Natural killer cell (primary cell): ENCODE data around the gene SRSF7. TPM values are rescaled to one million over a fixed set of nuclear protein-coding genes. Genes with fewer than 3 reads are reported as not detected.

Experiments
- ATAC-seq, 3 donors: fragments of 150-1000 bp in 2 of 3; fragments of 200-7000 bp in 1 of 3; cut with Tn5 transposase; 1 replicate in 1 of 3; 2 replicates in 2 of 3; pipeline ENCODE4 v1.10.0; 2021; ENCODE audit warnings: mild to moderate bottlenecking in 2 of 3, moderate library complexity in 2 of 3
- DNase-seq, 2 donors: peaks; one replicate each; pipeline versions ENCODE4 v3.0.0 to v3.0.0-alpha.2; 2013 to 2021; ENCODE audit warnings: mixed read lengths in 1 of 2
- H3K27ac ChIP-seq: one replicate; pipeline ENCODE4 v1.5.1; 2013; ENCODE audit warnings: mild to moderate bottlenecking, low read length
- H3K27me3 ChIP-seq: one replicate; pipeline ENCODE4 v1.6.1; 2013; ENCODE audit warnings: low read length; ENCODE audit not compliant: control insufficient read depth, insufficient read depth
- H3K36me3 ChIP-seq: one replicate; pipeline ENCODE4 v1.6.1; 2013; ENCODE audit warnings: low read length; ENCODE audit not compliant: control insufficient read depth, insufficient read depth
- H3K4me1 ChIP-seq: one replicate; pipeline ENCODE4 v1.6.1; 2013; ENCODE audit warnings: low read length; ENCODE audit not compliant: control insufficient read depth, insufficient read depth
- H3K4me3 ChIP-seq: one replicate; pipeline ENCODE4 v1.5.1; 2013; ENCODE audit warnings: low read length
- H3K9me3 ChIP-seq: one replicate; pipeline ENCODE4 v1.6.1; 2013; ENCODE audit warnings: low read length; ENCODE audit not compliant: control insufficient read depth, insufficient read depth
- H3K27ac Mint-ChIP-seq, 2 donors: one replicate each; pipeline ENCODE4 v1.8.0; 2022; ENCODE audit warnings: mild to moderate bottlenecking in 2 of 2, mixed read lengths in 2 of 2, moderate library complexity in 1 of 2
- H3K27me3 Mint-ChIP-seq, 2 donors: one replicate each; pipeline ENCODE4 v1.8.0; 2022; ENCODE audit warnings: low read depth in 2 of 2, mixed read lengths in 2 of 2
- H3K36me3 Mint-ChIP-seq: one replicate; pipeline ENCODE4 v1.8.0; 2022; ENCODE audit warnings: mixed read lengths
- H3K4me1 Mint-ChIP-seq, 2 donors: one replicate each; pipeline ENCODE4 v1.8.0; 2022; ENCODE audit warnings: mixed read lengths in 2 of 2
- H3K4me3 Mint-ChIP-seq: one replicate; pipeline ENCODE4 v1.8.0; 2022; ENCODE audit warnings: mild to moderate bottlenecking, moderate library complexity, mixed read lengths
- H3K9me3 Mint-ChIP-seq, 2 donors: one replicate each; pipeline ENCODE4 v1.8.0; 2022; ENCODE audit warnings: mixed read lengths in 2 of 2
- WGBS: methylation state at CpG from one replicate; pipeline ENCODE4 v1.1.7; 2013; ENCODE audit warnings: missing lambda C conversion rate; ENCODE audit not compliant: insufficient coverage; 5-methylcytosine and 5-hydroxymethylcytosine counted together
- intact Hi-C: fragments of 100-400 bp; cut with micrococcal nuclease; formaldehyde crosslinking; loops from one replicate; pipeline ENCODE4 v1.14.2; 2022
- total RNA-seq, 4 donors: library from RNA; stranded (reverse); fragments of 120-200 nt in 1 of 4; gene quantifications; one replicate each; pipeline versions ENCODE4 v1.2.3 to v1.2.4, GENCODE V29; 2013 to 2022
- TF ChIP-seq, protein P1 (sequence below): fragments of 200-600 bp; IDR thresholded peaks from one replicate; pipeline ENCODE4 v1.8.0; 2022; ENCODE audit warnings: antibody characterized with exemption

Gene SRSF7
- total RNA-seq, 3 donors from 2014 or later (not counting 1 experiment from before 2014, with no cell fraction given), result 323 to 538 (median 359) TPM

DNA sequence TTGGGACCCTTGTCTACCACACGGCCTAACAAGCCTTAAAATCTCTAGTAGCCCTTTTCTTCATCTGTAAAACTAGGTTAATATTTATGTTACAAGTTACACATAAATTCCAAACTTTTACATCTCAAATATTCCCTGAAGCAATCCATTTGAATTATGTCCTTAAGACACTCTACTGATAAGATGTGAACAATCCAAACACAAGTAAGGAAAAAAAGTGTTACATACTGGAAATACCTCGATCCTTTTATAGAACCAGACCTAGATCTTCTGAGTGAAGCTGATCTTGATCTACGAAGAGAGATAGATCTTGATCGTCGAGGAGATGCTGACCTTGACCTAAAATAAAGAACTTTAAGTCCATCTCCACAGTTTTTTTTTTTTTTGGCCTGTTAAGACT lies 3.3 kb downstream of the SRSF7 start:
- Histone ChIP-seq H3K4me1 (peaks cover 31% of the 10 kb centered on the region), H3K27ac (no peak overlapping the region), H3K9me3 (no peaks in the 10 kb centered on the region), H3K4me3 (no peak overlapping the region), H3K36me3 (peaks cover 64% of the 10 kb centered on the region), H3K27me3 (no peaks in the 10 kb centered on the region)
- peak overlapping the region; percentile 58 for H3K4me3 Mint-ChIP-seq
- ATAC-seq, result no peak
- H3K27me3 Mint-ChIP-seq, result peaks cover 0 to 4% of the 10 kb centered on the region in 2 donors
- TF ChIP-seq, protein P1, sequence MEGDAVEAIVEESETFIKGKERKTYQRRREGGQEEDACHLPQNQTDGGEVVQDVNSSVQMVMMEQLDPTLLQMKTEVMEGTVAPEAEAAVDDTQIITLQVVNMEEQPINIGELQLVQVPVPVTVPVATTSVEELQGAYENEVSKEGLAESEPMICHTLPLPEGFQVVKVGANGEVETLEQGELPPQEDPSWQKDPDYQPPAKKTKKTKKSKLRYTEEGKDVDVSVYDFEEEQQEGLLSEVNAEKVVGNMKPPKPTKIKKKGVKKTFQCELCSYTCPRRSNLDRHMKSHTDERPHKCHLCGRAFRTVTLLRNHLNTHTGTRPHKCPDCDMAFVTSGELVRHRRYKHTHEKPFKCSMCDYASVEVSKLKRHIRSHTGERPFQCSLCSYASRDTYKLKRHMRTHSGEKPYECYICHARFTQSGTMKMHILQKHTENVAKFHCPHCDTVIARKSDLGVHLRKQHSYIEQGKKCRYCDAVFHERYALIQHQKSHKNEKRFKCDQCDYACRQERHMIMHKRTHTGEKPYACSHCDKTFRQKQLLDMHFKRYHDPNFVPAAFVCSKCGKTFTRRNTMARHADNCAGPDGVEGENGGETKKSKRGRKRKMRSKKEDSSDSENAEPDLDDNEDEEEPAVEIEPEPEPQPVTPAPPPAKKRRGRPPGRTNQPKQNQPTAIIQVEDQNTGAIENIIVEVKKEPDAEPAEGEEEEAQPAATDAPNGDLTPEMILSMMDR, result no peak
- H3K9me3 Mint-ChIP-seq, result no peaks in the 10 kb centered on the region
- 76% methylated on average over 4 of the region's 5 CpGs for WGBS
- peaks cover 44% of the 10 kb centered on the region for H3K36me3 Mint-ChIP-seq
- H3K27ac Mint-ChIP-seq, result peak overlapping the region; percentile 26 to 80
- peak in 1 of 2 donors; percentile 29 for DNase-seq
- intact Hi-C loops, result no loop called here
- peaks cover 65 to 71% of the 10 kb centered on the region in 2 donors for H3K4me1 Mint-ChIP-seq

DNA sequence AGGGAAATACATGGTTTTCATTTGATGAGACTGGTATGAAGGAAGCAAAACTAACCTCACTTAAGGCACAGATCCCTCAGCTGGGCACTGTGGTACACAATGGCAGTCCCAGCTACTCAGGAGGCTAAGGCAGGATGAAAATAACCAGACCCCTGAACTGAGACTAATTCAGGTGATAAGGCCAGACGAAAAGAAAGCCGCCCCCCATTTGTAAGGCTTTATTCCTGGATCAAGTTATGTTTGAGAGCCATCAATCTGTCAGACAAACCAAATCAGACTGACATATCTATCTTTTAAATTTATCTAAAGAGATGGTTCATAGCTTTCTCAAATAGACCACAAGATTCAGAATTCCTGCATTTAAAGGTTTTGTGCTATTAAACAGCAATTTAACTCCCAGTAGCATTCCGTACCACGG lies 4.1 kb downstream of the SRSF7 start:
- peak overlapping the region; percentile 58 for H3K4me3 Mint-ChIP-seq

DNA sequence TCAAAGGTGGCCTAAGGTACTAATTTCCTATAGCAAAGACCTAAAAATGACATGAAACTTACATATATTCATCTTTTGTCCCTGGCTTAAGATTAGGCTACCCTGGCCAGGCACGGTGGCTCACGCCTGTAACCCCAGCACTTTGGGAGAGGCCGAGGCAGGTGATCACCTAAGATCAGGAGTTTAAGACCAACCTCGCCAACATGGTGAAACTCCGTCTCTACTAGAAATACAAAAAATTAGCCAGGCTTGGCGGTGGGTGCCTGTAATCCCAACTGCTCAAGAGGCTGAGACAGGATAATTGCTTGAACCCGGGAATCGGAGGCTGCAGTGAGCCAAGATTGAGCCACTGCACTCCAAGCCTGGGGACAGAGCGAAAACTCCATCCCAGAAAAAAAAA lies 5.9 kb downstream of the SRSF7 start:
- H3K27ac Mint-ChIP-seq, result peak overlapping the region in 1 of 2 donors; percentile 80

More for the DNA sequence above, 4.1 kb downstream of the SRSF7 start:
- 79% methylated on average over 4 of the region's 4 CpGs for WGBS
- peaks cover 0 to 4% of the 10 kb centered on the region in 2 donors for H3K27me3 Mint-ChIP-seq
- TF ChIP-seq, protein P1, result no peak
- H3K4me1 Mint-ChIP-seq, result peaks cover 63 to 68% of the 10 kb centered on the region in 2 donors
- no peak for DNase-seq
- Histone ChIP-seq H3K27me3 (no peaks in the 10 kb centered on the region), H3K36me3 (peaks cover 64% of the 10 kb centered on the region), H3K4me3 (no peak overlapping the region), H3K27ac (peak overlapping the region; percentile 24), H3K4me1 (peaks cover 30% of the 10 kb centered on the region), H3K9me3 (no peaks in the 10 kb centered on the region)
- no peaks in the 10 kb centered on the region for H3K9me3 Mint-ChIP-seq
- H3K27ac Mint-ChIP-seq, result peak overlapping the region; percentile 58 to 80
- intact Hi-C loops, result no loop called here
- H3K36me3 Mint-ChIP-seq, result peaks cover 44% of the 10 kb centered on the region
- ATAC-seq, result no peak

More for the DNA sequence above, 5.9 kb downstream of the SRSF7 start:
- DNase-seq (no peak), ATAC-seq (no peak)
- TF ChIP-seq, protein P1, result no peak
- Histone ChIP-seq H3K27me3 (no peaks in the 10 kb centered on the region), H3K9me3 (no peaks in the 10 kb centered on the region), H3K4me3 (no peak overlapping the region), H3K27ac (no peak overlapping the region), H3K4me1 (peaks cover 23% of the 10 kb centered on the region), H3K36me3 (peaks cover 68% of the 10 kb centered on the region)
- Mint-ChIP-seq H3K9me3 (no peaks in the 10 kb centered on the region), H3K4me3 (no peak overlapping the region), H3K36me3 (peaks cover 44% of the 10 kb centered on the region), H3K4me1 (peaks cover 52% of the 10 kb centered on the region in 2 donors), H3K27me3 (no peaks in the 10 kb centered on the region)
- intact Hi-C loops, result no loop called here
- WGBS, result 92% methylated on average over 9 of the region's 9 CpGs
